Upper lobe of right lung (tissue), 1 donor: Measurements from ENCODE around the gene DNAJC8. TPM values are rescaled to one million over a fixed set of nuclear protein-coding genes. Genes with fewer than 3 reads are reported as not detected.

Experiments used
- ATAC-seq: fragments of 200-7000 bp; cut with Tn5 transposase; one replicate; pipeline ENCODE4 v1.9.1; 2020; ENCODE audit warnings: mild to moderate bottlenecking, moderate library complexity
- DNase-seq: peaks from one replicate; pipeline ENCODE4 v3.0.0-alpha.2; 2020
- H3K27ac ChIP-seq: fragments of 200-600 bp; one replicate; pipeline ENCODE4 v1.8.0; 2022
- H3K27me3 ChIP-seq: fragments of 200-600 bp; one replicate; pipeline ENCODE4 v1.8.0; 2022; ENCODE audit warnings: mild to moderate bottlenecking
- H3K36me3 ChIP-seq: fragments of 200-600 bp; one replicate; pipeline ENCODE4 v1.8.0; 2022
- H3K4me1 ChIP-seq: fragments of 200-600 bp; one replicate; pipeline ENCODE4 v1.8.0; 2022
- H3K4me3 ChIP-seq: fragments of 200-600 bp; one replicate; pipeline ENCODE4 v1.8.0; 2022; ENCODE audit warnings: mild to moderate bottlenecking
- H3K9me3 ChIP-seq: fragments of 200-600 bp; one replicate; pipeline ENCODE4 v1.8.0; 2022
- CTCF ChIP-seq: fragments of 200-600 bp; IDR thresholded peaks from one replicate; pipeline ENCODE4 v1.8.0; 2022; ENCODE audit warnings: antibody characterized with exemption
- intact Hi-C: fragments of 100-400 bp; cut with DNase I; formaldehyde crosslinking; loops from one replicate; pipeline ENCODE4 v1.11.0; 2022
- total RNA-seq: library from RNA; stranded (reverse); fragmentation: NEBNext Ultra II Directional; extraction: Animal tissue kit (Norgen Biotek cat#: 25700); gene quantifications from one replicate; pipeline ENCODE4 v1.2.1, GENCODE V29; 2021
- donor health status: DM: no; HTN: yes; CAD: no; lungs with severe emphysema.

Gene DNAJC8
- total RNA-seq, 1 donor from 2014 or later, result 65.4 TPM

GRCh38 chr1:28235755-28236655, 3.2 kb upstream of the DNAJC8 start, which contains the start of gene ATP5IF1:
ATP5IF1 (plus strand) TSS chr1:28236124; CDS start chr1:28236184, 60 bp downstream.
- Histone ChIP-seq H3K4me3 (peak within 1 kb of the TSS; percentile 95), H3K9me3 (no peaks in the 10 kb centered on the region), H3K4me1 (peaks cover 29% of the 10 kb centered on the region), H3K36me3 (peaks cover 4% of the 10 kb centered on the region), H3K27ac (peak within 1 kb of the TSS; percentile 91), H3K27me3 (no peaks in the 10 kb centered on the region)
- peak; percentile 97 for DNase-seq
- TF ChIP-seq CTCF, result no peak
- ATAC-seq, result peak; percentile 99
- intact Hi-C loops, result no loop called here

GRCh38 chr1:28233264-28233606, 406 bp upstream of the DNAJC8 start:
- Histone ChIP-seq H3K9me3 (no peaks in the 10 kb centered on the region), H3K4me3 (peak overlapping the region; percentile 97), H3K36me3 (peaks cover 23% of the 10 kb centered on the region), H3K27me3 (no peaks in the 10 kb centered on the region), H3K27ac (peak overlapping the region; percentile 89), H3K4me1 (peaks cover 32% of the 10 kb centered on the region)
- no peak for DNase-seq
- no peak for TF ChIP-seq CTCF
- ATAC-seq, result no peak
- intact Hi-C loops, result no loop called here

GRCh38 chr1:28229996-28230395, 2.8 kb downstream of the DNAJC8 start:
- Histone ChIP-seq H3K4me1 (peaks cover 18% of the 10 kb centered on the region), H3K27me3 (no peaks in the 10 kb centered on the region), H3K36me3 (peaks cover 35% of the 10 kb centered on the region), H3K9me3 (no peaks in the 10 kb centered on the region), H3K27ac (no peak overlapping the region), H3K4me3 (no peak overlapping the region)
- intact Hi-C loops, result no loop called here
- no peak for DNase-seq
- no peak for TF ChIP-seq CTCF
- ATAC-seq, result no peak

GRCh38 chr1:28229089-28229488, 3.7 kb downstream of the DNAJC8 start:
- no peak for ATAC-seq
- no peak for DNase-seq
- H3K9me3 ChIP-seq, result no peaks in the 10 kb centered on the region
- H3K4me1 ChIP-seq, result peaks cover 18% of the 10 kb centered on the region
- no peaks in the 10 kb centered on the region for H3K27me3 ChIP-seq
- no peak overlapping the region for H3K27ac ChIP-seq
- intact Hi-C loops, result no loop called here
- H3K36me3 ChIP-seq, result peaks cover 43% of the 10 kb centered on the region
- H3K4me3 ChIP-seq, result no peak overlapping the region
- TF ChIP-seq CTCF, result no peak

- Histone ChIP-seq H3K4me3 (no peak overlapping the region), H3K4me1 (no peaks in the 10 kb centered on the region), H3K9me3 (no peaks in the 10 kb centered on the region), H3K27me3 (no peaks in the 10 kb centered on the region), H3K27ac (no peak overlapping the region), H3K36me3 (peaks cover 70% of the 10 kb centered on the region)
- TF ChIP-seq CTCF, result no peak
- intact Hi-C loops, result loop anchor here (5.0 kb wide), 1 partner anchor 121 kb away; no protein-coding TSS in a partner anchor
- no peak for ATAC-seq
- DNase-seq, result no peak
Measured at GRCh38 chr1:28213315-28213714, 19.5 kb downstream of the DNAJC8 start.
